WTC11 (cell line): ENCODE results near the gene NDUFA6. TPM values are rescaled to one million over a fixed set of nuclear protein-coding genes. Genes with fewer than 3 reads are reported as not detected.
"Not testable (repeated sequence)": the region's sequence is repeated elsewhere in the genome, so short reads cannot be mapped to it uniquely, and the experiment has no call there.

ENCODE experiments used
- ATAC-seq: fragments of 200-7000 bp; cut with Tn5 transposase; 2 replicates; pipeline ENCODE4 v1.10.0; 2021; ENCODE audit warnings: mild to moderate bottlenecking, moderate library complexity
- CTCF ChIA-PET: fragments of 300-600 bp; sonication (Branson Sonifier 250); formaldehyde crosslinking; loops from one replicate; lab custom pipeline; 2021; ENCODE audit warnings: antibody characterized with exemption; lab: Charles Lee
- POLR2A ChIA-PET: fragments of 350-600 bp; sonication (Branson Sonifier 250); formaldehyde crosslinking; loops from one replicate; lab custom pipeline; 2021; ENCODE audit warnings: antibody characterized with exemption; lab: Charles Lee
- DNase-seq: peaks from one replicate; pipeline ENCODE4 v3.0.0; 2021; ENCODE audit warnings: low spot score
- H3K27ac Mint-ChIP-seq: 2 replicates; pipeline ENCODE4 v1.8.0; 2021; ENCODE audit warnings: mixed read lengths
- H3K27me3 Mint-ChIP-seq: 2 replicates; pipeline ENCODE4 v1.8.0; 2021; ENCODE audit warnings: low read depth, mild to moderate bottlenecking, moderate library complexity, mixed read lengths
- H3K36me3 Mint-ChIP-seq: 2 replicates; pipeline ENCODE4 v1.8.0; 2021; ENCODE audit warnings: mixed read lengths
- H3K4me1 Mint-ChIP-seq: 2 replicates; pipeline ENCODE4 v1.8.0; 2022; ENCODE audit warnings: mixed read lengths
- H3K4me3 Mint-ChIP-seq: 2 replicates; pipeline ENCODE4 v1.8.0; 2021; ENCODE audit warnings: mild to moderate bottlenecking, moderate library complexity, mixed read lengths
- H3K9me3 Mint-ChIP-seq: 2 replicates; pipeline ENCODE4 v1.8.0; 2021; ENCODE audit warnings: mixed read lengths
- AFF4 ChIP-seq: sonication (generic); formaldehyde crosslinking; IDR thresholded peaks from 2 replicates; pipeline ENCODE4 v1.8.1; 2023; ENCODE audit warnings: mild to moderate bottlenecking, missing genetic modification reagents, borderline replicate concordance
- E2F4 ChIP-seq: sonication (generic); formaldehyde crosslinking; IDR thresholded peaks from 2 replicates; pipeline ENCODE4 v1.8.1; 2022; ENCODE audit warnings: low read depth, mild to moderate bottlenecking, moderate library complexity, missing genetic modification reagents, borderline replicate concordance
- FOXP4 ChIP-seq: sonication (generic); formaldehyde crosslinking; IDR thresholded peaks from 2 replicates; pipeline ENCODE4 v1.8.0; 2022; ENCODE audit warnings: mild to moderate bottlenecking, missing genetic modification reagents
- PREB ChIP-seq: sonication (generic); formaldehyde crosslinking; IDR thresholded peaks from 2 replicates; pipeline ENCODE4 v1.8.1; 2022; ENCODE audit warnings: mild to moderate bottlenecking, missing genetic modification reagents, moderate library complexity, borderline replicate concordance
- RELA ChIP-seq: sonication (generic); formaldehyde crosslinking; IDR thresholded peaks from 2 replicates; pipeline ENCODE4 v1.8.1; 2022; ENCODE audit warnings: missing genetic modification reagents, mild to moderate bottlenecking, borderline replicate concordance
- SP1 ChIP-seq: sonication (generic); formaldehyde crosslinking; conservative IDR thresholded peaks from 2 replicates; pipeline ENCODE4 v1.8.1; 2022; ENCODE audit warnings: missing genetic modification reagents
- STAT6 ChIP-seq: sonication (generic); formaldehyde crosslinking; conservative IDR thresholded peaks from 2 replicates; pipeline ENCODE4 v1.8.1; 2023; ENCODE audit warnings: mild to moderate bottlenecking, low read depth, missing genetic modification reagents, moderate library complexity
- USF2 ChIP-seq: sonication (generic); formaldehyde crosslinking; IDR thresholded peaks from 2 replicates; pipeline ENCODE4 v1.8.1; 2023; ENCODE audit warnings: mild to moderate bottlenecking, missing genetic modification reagents, moderate library complexity
- total RNA-seq: library from RNA; stranded (reverse); gene quantifications from 3 replicates; pipeline ENCODE4 v1.2.3, GENCODE V29; 2021

The NDUFA6 gene
- total RNA-seq, 1 experiment from 2014 or later = 85.9 TPM

- no peak for TF ChIP-seq AFF4 (CRISPR knock-in tag)
- TF ChIP-seq SP1 (CRISPR knock-in tag) = no peak
- TF ChIP-seq USF2 (CRISPR knock-in tag) = no peak
- no peak for TF ChIP-seq PREB (CRISPR knock-in tag)
- TF ChIP-seq FOXP4 = no peak
Measured at GRCh38 chr22:42073621-42074041, 16.9 kb downstream of the NDUFA6 start (continued).

- no peak overlapping the region for H3K27ac Mint-ChIP-seq
- no peak for TF ChIP-seq E2F4
- no peak for TF ChIP-seq STAT6
- TF ChIP-seq RELA (CRISPR knock-in tag) = no peak
- peak overlapping the region; percentile 63; the same call in 1 of the 2 replicates for H3K4me3 Mint-ChIP-seq
- H3K36me3 Mint-ChIP-seq = peaks cover 2% of the 10 kb centered on the region
- DNase-seq (no peak), ATAC-seq (no peak)
- ChIA-PET POLR2A (no interaction called here), CTCF (no interaction called here)
- no peaks in the 10 kb centered on the region for H3K9me3 Mint-ChIP-seq
- peaks cover 28% of the 10 kb centered on the region for H3K27me3 Mint-ChIP-seq
- H3K4me1 Mint-ChIP-seq = peaks cover 40% of the 10 kb centered on the region
Measured at GRCh38 chr22:42072606-42073330, 17.8 kb downstream of the NDUFA6 start.

- H3K36me3 Mint-ChIP-seq = peaks cover 12% of the 10 kb centered on the region
- not testable (repeated sequence) for ATAC-seq, H3K9me3 Mint-ChIP-seq, H3K27ac Mint-ChIP-seq, DNase-seq
- ChIA-PET POLR2A (interaction anchor here (0.6 to 2.8 kb wide), 3 partner anchors 19 to 141 kb away, joined by 6 to 10 read pairs (median 6); partner anchors contain the start of genes CENPM and NDUFA6), CTCF (interaction anchor here (1.0 to 2.8 kb wide), 3 partner anchors 19 to 372 kb away, joined by 3 to 22 read pairs (median 4); partner anchors contain the start of genes NDUFA6 and SMIM45)
- H3K27me3 Mint-ChIP-seq = peaks cover 28% of the 10 kb centered on the region
- peaks cover 40% of the 10 kb centered on the region for H3K4me1 Mint-ChIP-seq
- H3K4me3 Mint-ChIP-seq = peak overlapping the region; percentile 72; the same call in 1 of the 2 replicates
Measured at GRCh38 chr22:42071508-42071907, 19.1 kb downstream of the NDUFA6 start.
